K562 (cell line): ENCODE data around the gene RCOR3. TPM values are rescaled to one million over a fixed set of nuclear protein-coding genes. Genes with fewer than 3 reads are reported as not detected.

Source experiments
- ATAC-seq: fragments of 200-7000 bp; cut with Tn5 transposase; 3 replicates; pipeline ENCODE4 v1.9.1; 2020; ENCODE audit warnings: moderate library complexity
- BruUV-seq: library from RNA; stranded (reverse); fragments of 400-500 nt; replicated peaks from 2 replicates; lab custom pipeline; 2021; lab: Mats Ljungman, UMichigan
- CTCF ChIA-PET: fragments of 300-600 bp; formaldehyde crosslinking; extraction: SDS; loops from one replicate; lab custom pipeline; 2021; ENCODE audit warnings: low intra/inter-chr PET ratio; lab: Yijun Ruan, JAX
- POLR2A ChIA-PET: fragments of 300-600, 350-650 bp; sonication (Branson Sonifier 250); formaldehyde crosslinking; extraction: SDS; loops from one replicate; lab custom pipeline; 2021; ENCODE audit warnings: antibody characterized with exemption, inconsistent platforms; lab: Yijun Ruan, JAX
- DNase-seq, 4 experiments: peaks; one replicate each; pipeline versions ENCODE4 v3.0.0 to v3.0.0-alpha.2; 2011 to 2018; ENCODE audit warnings: low spot score in 3 of 4, mixed read lengths in 3 of 4; ENCODE audit errors: extremely low read depth in 1 of 4
- FAIRE-seq: peaks from 2 replicates; lab custom pipeline; 2011; peaks lifted over from hg19 to GRCh38; lab: Jason Lieb, UNC
- H2AFZ ChIP-seq: 2 replicates; pipeline ENCODE4 v1.6.0; 2011; ENCODE audit warnings: low read depth, low read length, control low read depth, inconsistent platforms
- H3K27ac ChIP-seq: fragments of 200-600 bp; 3 replicates; pipeline ENCODE4 v1.8.0; 2011; ENCODE audit warnings: low read depth, mild to moderate bottlenecking, control low read depth, inconsistent platforms, low read length, moderate library complexity, mixed read lengths; ENCODE audit errors: extremely low read depth
- H3K27me3 ChIP-seq, 2 experiments: fragments of 300-600 bp in 1 of 2; 2 replicates in 1 of 2; 3 replicates in 1 of 2; pipeline versions ENCODE4 v1.6.0 to v1.8.0; 2011; ENCODE audit warnings: inconsistent platforms in 2 of 2, low read length in 2 of 2, mild to moderate bottlenecking in 1 of 2, mixed read lengths in 1 of 2, moderate library complexity in 1 of 2; ENCODE audit not compliant: control insufficient read depth in 2 of 2, insufficient read depth in 2 of 2
- H3K36me3 ChIP-seq: fragments of 300-600 bp; 3 replicates; pipeline ENCODE4 v1.8.0; 2011; ENCODE audit warnings: mild to moderate bottlenecking, low read length, inconsistent platforms; ENCODE audit not compliant: control insufficient read depth, insufficient read depth
- H3K4me1 ChIP-seq, 2 experiments: fragments of 200-600 bp in 1 of 2; replicated peaks in 1 of 2; 2 replicates in 1 of 2; 3 replicates in 1 of 2; pipeline versions ENCODE4 v1.5.1 to v1.8.0; 2011; ENCODE audit warnings: inconsistent platforms in 2 of 2, low read length in 2 of 2, mild to moderate bottlenecking in 1 of 2, mixed read lengths in 1 of 2, moderate library complexity in 1 of 2; ENCODE audit not compliant: control insufficient read depth in 2 of 2, insufficient read depth in 2 of 2
- H3K4me2 ChIP-seq: 2 replicates; pipeline ENCODE4 v1.6.1; 2011; ENCODE audit warnings: low read length, control low read depth, inconsistent platforms, mixed read lengths; ENCODE audit not compliant: insufficient read depth
- H3K4me3 ChIP-seq: fragments of 200-600 bp; sonication (generic), shearing (Covaris generic); 2 replicates; pipeline ENCODE4 v1.5.1; 2016; ENCODE audit warnings: control low read depth, inconsistent platforms
- H3K79me2 ChIP-seq: fragments of 200-600 bp; 3 replicates; pipeline ENCODE4 v1.8.0; 2011; ENCODE audit warnings: low read length, inconsistent platforms; ENCODE audit not compliant: control insufficient read depth, insufficient read depth
- H3K9ac ChIP-seq, 2 experiments: 2 replicates each; pipeline versions ENCODE4 v1.6.0 to v1.6.1; 2011; ENCODE audit warnings: low read depth in 2 of 2, low read length in 2 of 2, control low read depth in 1 of 2, inconsistent platforms in 1 of 2, mild to moderate bottlenecking in 1 of 2, mixed read lengths in 1 of 2; ENCODE audit not compliant: insufficient read depth in 1 of 2
- H3K9me1 ChIP-seq: one replicate; pipeline ENCODE4 v1.6.0; 2011; ENCODE audit warnings: inconsistent platforms, mild to moderate bottlenecking, low read length, moderate library complexity; ENCODE audit not compliant: control insufficient read depth, insufficient read depth
- H3K9me3 ChIP-seq: replicated peaks from 2 replicates; pipeline ENCODE4 v1.5.1; 2011; ENCODE audit warnings: low read depth, low read length, inconsistent platforms; ENCODE audit not compliant: control insufficient read depth, insufficient read depth
- H4K20me1 ChIP-seq: replicated peaks from 2 replicates; pipeline ENCODE4 v1.6.1; 2011; ENCODE audit warnings: low read length, inconsistent platforms, mixed read lengths; ENCODE audit not compliant: control insufficient read depth, insufficient read depth
- CBFA2T2 ChIP-seq: fragments of 450-650 bp; conservative IDR thresholded peaks from 2 replicates; pipeline ENCODE4 v1.6.1; 2017; ENCODE audit warnings: mild to moderate bottlenecking
- CEBPG ChIP-seq, 3 experiments: fragments of 200-800 bp in 1 of 3; sonication (Bioruptor generic) in 1 of 3; sonication (generic) in 1 of 3; formaldehyde crosslinking in 1 of 3; IDR thresholded peaks in 2 of 3; conservative IDR thresholded peaks in 1 of 3; 2 replicates each; pipeline versions ENCODE4 v1.6.1 to v1.8.0; 2016 to 2022; ENCODE audit warnings: missing compliant biosample characterization in 2 of 3, missing genetic modification characterization in 2 of 3, mild to moderate bottlenecking in 1 of 3, missing genetic modification reagents in 1 of 3
- CXXC5 ChIP-seq: fragments of 250-450 bp; sonication (Bioruptor Pico); IDR thresholded peaks from 2 replicates; pipeline ENCODE4 v1.8.0; 2022; ENCODE audit warnings: inconsistent platforms, mild to moderate bottlenecking, moderate library complexity
- L3MBTL2 ChIP-seq: fragments of 450-650 bp; IDR thresholded peaks from 2 replicates; pipeline ENCODE4 v1.6.1; 2016; ENCODE audit warnings: mild to moderate bottlenecking, moderate library complexity
- MEF2A ChIP-seq: IDR thresholded peaks from 2 replicates; pipeline ENCODE4 v1.6.1; 2011; ENCODE audit warnings: low read depth, mild to moderate bottlenecking, low read length, moderate library complexity; ENCODE audit not compliant: control insufficient read depth
- MITF ChIP-seq: IDR thresholded peaks from 2 replicates; pipeline ENCODE4 v1.6.1; 2014; ENCODE audit warnings: antibody characterized with exemption
- MTA2 ChIP-seq: fragments of 450-650 bp; IDR thresholded peaks from 2 replicates; pipeline ENCODE4 v1.6.1; 2016; ENCODE audit warnings: low read depth
- NR2C2 ChIP-seq, 2 experiments: fragments of 200-800 bp in 1 of 2; sonication (Bioruptor generic) in 1 of 2; sonication (generic) in 1 of 2; formaldehyde crosslinking in 1 of 2; IDR thresholded peaks; 2 replicates each; pipeline versions ENCODE4 v1.6.1 to v1.8.0; 2016 to 2022; ENCODE audit warnings: mild to moderate bottlenecking in 1 of 2, missing compliant biosample characterization in 1 of 2, missing genetic modification characterization in 1 of 2, missing genetic modification reagents in 1 of 2
- PTTG1 ChIP-seq: fragments of 450-650 bp; IDR thresholded peaks from 2 replicates; pipeline ENCODE4 v1.6.1; 2016; ENCODE audit warnings: low read depth, mild to moderate bottlenecking, missing genetic modification characterization, missing compliant biosample characterization
- SMARCB1 ChIP-seq: IDR thresholded peaks from 2 replicates; pipeline ENCODE4 v1.6.1; 2011; ENCODE audit warnings: improper control_type of control experiment, low read depth; ENCODE audit not compliant: insufficient read length
- XRCC4 ChIP-seq: IDR thresholded peaks from one replicate; pipeline ENCODE4 v1.6.1; 2011; ENCODE audit not compliant: insufficient read depth, insufficient read length; ENCODE audit errors: extremely low read depth
- ZC3H8 ChIP-seq: fragments of 450-650 bp; IDR thresholded peaks from 2 replicates; pipeline ENCODE4 v1.6.1; 2017
- ZNF239 ChIP-seq: fragments of 250-450 bp; sonication (Bioruptor Pico); IDR thresholded peaks from 2 replicates; pipeline ENCODE4 v1.4.0; 2020; ENCODE audit warnings: mild to moderate bottlenecking
- ZNF431 ChIP-seq: sonication (generic); formaldehyde crosslinking; IDR thresholded peaks from 2 replicates; pipeline ENCODE4 v1.8.0; 2022; ENCODE audit warnings: mild to moderate bottlenecking, missing genetic modification reagents
- ZNF551 ChIP-seq: fragments of 250-450 bp; sonication (Bioruptor Pico); IDR thresholded peaks from 2 replicates; pipeline ENCODE4 v1.5.0; 2021; ENCODE audit warnings: mild to moderate bottlenecking, moderate library complexity
- ZNF586 ChIP-seq: fragments of 450-650 bp; formaldehyde crosslinking; conservative IDR thresholded peaks from 2 replicates; pipeline ENCODE4 v1.4.0; 2020; ENCODE audit warnings: mild to moderate bottlenecking, moderate library complexity
- ZNF766 ChIP-seq: fragments of 200-800 bp; sonication (Bioruptor generic); conservative IDR thresholded peaks from 2 replicates; pipeline ENCODE4 v1.6.1; 2016; ENCODE audit warnings: missing genetic modification characterization, missing compliant biosample characterization
- ZNF778 ChIP-seq: fragments of 450-650 bp; formaldehyde crosslinking; IDR thresholded peaks from 2 replicates; pipeline ENCODE4 v1.4.0; 2020; ENCODE audit warnings: mild to moderate bottlenecking, moderate library complexity
- WGBS: fragments of 100-300 bp; shearing (Covaris generic); methylation state at CpG from one replicate; pipeline ENCODE4 v1.1.6; 2016; ENCODE audit warnings: low coverage, mixed read lengths; ENCODE audit not compliant: insufficient coverage; ENCODE audit errors: missing lambda C conversion rate; 5-methylcytosine and 5-hydroxymethylcytosine counted together
- in situ Hi-C: fragments of 300-500 bp; cut with MboI; formaldehyde crosslinking; loops from 4 replicates; pipeline ENCODE4 v1.15.0; 2018; ENCODE audit warnings: inconsistent platforms, mixed read lengths
- intact Hi-C: fragments of 100-400 bp; cut with micrococcal nuclease; formaldehyde crosslinking; loops from 2 replicates; pipeline ENCODE4 v1.14.2; 2022
- polyA plus RNA-seq, 8 experiments: library from polyadenylated mRNA; depleted of rRNA in 4 of 8; stranded (reverse) in 5 of 8; unstranded in 3 of 8; fragments of >200 nt; fragmentation: Nextera tagmentation in 2 of 8; fragmentation: Illumina TruSeq in 1 of 8; extraction: Ambion mirVana in 2 of 8; extraction: Trizol in 1 of 8; gene quantifications; 2 replicates each; pipeline versions ENCODE4 v1.2.1 to v1.2.3, GENCODE V29; 2011 to 2014; ENCODE audit warnings: inconsistent platforms in 1 of 8, missing spikeins in 1 of 8
- total RNA-seq, 7 experiments: library from RNA; depleted of rRNA in 6 of 7; stranded (reverse); fragments of >200 nt in 6 of 7; fragmentation: Illumina TruSeq in 2 of 7; extraction: Trizol in 2 of 7; gene quantifications; 2 replicates each; pipeline versions ENCODE4 v1.2.1 to v1.2.3, GENCODE V29; 2011 to 2021; ENCODE audit warnings: low replicate concordance in 1 of 7

The RCOR3 gene
- total and polyA plus RNA-seq, 9 of the 15 experiments (the other 6 are each of a cell fraction or from before 2014, with no cell fraction given), result 9.7 to 42.7 (median 29.5) TPM

- TF ChIP-seq L3MBTL2 (peak; percentile 95), ZNF239 (CRISPR knock-in tag) (no peak), CXXC5 (CRISPR knock-in tag) (peak; percentile 56; the same call in 1 of the 2 replicates), ZNF586 (CRISPR knock-in tag) (no peak), NR2C2 (CRISPR knock-in tag; IDR thresholded peaks at IDR 0.05) (no peak), NR2C2 (tag; IDR thresholded peaks at IDR 0.05) (peak; percentile 64), CEBPG (CRISPR knock-in tag; IDR thresholded peaks at IDR 0.05) (no peak), CEBPG (tag; conservative IDR thresholded peaks at IDR 0.05 in 1 of 2, IDR thresholded peaks at IDR 0.05 in 1 of 2) (no peak), SMARCB1 (no peak), ZNF778 (CRISPR knock-in tag) (no peak), XRCC4 (no peak), CBFA2T2 (0 out of 2 replicates have a peak, but pooled peaks have one; percentile 9)
Measured at GRCh38 chr1:211344152-211344618, 85.0 kb downstream of the RCOR3 start (continued).

GRCh38 chr1:211345719-211346118 is 86.6 kb downstream of the RCOR3 start:
- ChIA-PET CTCF (no interaction called here), POLR2A (interaction anchor here (0.6 to 4.5 kb wide), 6 partner anchors 10 to 77 kb away, joined by 3 to 14 read pairs (median 4); no protein-coding TSS in a partner anchor)
- intact Hi-C loops, result no loop called here
- BruUV-seq, result no TSS peak
- no peaks in the 10 kb centered on the region for H3K79me2 ChIP-seq
- H3K4me3 ChIP-seq, result no peak overlapping the region
- no peaks in the 10 kb centered on the region for H4K20me1 ChIP-seq
- 68% methylated on average over 2 of the region's 2 CpGs for WGBS
- no peak overlapping the region for H3K4me2 ChIP-seq
- H3K9ac ChIP-seq, result no peak overlapping the region; a peak in 1 of 4 replicates
- H2AFZ ChIP-seq, result no peak overlapping the region
- no peak overlapping the region for H3K27ac ChIP-seq
- no peak for FAIRE-seq
- TF ChIP-seq MITF, result no peak
- no peak for TF ChIP-seq ZC3H8
- no peak for TF ChIP-seq ZNF551
- TF ChIP-seq PTTG1 (tag), result no peak
- no peak for TF ChIP-seq MTA2
- no peak for TF ChIP-seq ZNF766 (CRISPR knock-in tag)
- no peak for TF ChIP-seq MEF2A
- TF ChIP-seq ZNF431 (CRISPR knock-in tag), result no peak
- no peaks in the 10 kb centered on the region for H3K27me3 ChIP-seq
- no peak for DNase-seq
- H3K36me3 ChIP-seq, result no peaks in the 10 kb centered on the region
- in situ Hi-C loops, result no loop called here
- no peaks in the 10 kb centered on the region for H3K9me1 ChIP-seq
- no peak for ATAC-seq
- H3K4me1 ChIP-seq, result peaks cover 0 to 24% of the 10 kb centered on the region in 2 experiments; a peak in 4 of 5 replicates
- H3K9me3 ChIP-seq, result no peaks in the 10 kb centered on the region
